T-helper 17 cell (primary cell): ENCODE measurements around the gene EPB41L5. TPM values are rescaled to one million over a fixed set of nuclear protein-coding genes. Genes with fewer than 3 reads are reported as not detected.
A peak's percentile ranks its signal among the peaks of the same experiment; 100 is the strongest.

Source experiments
- ATAC-seq: fragments of 150-1000 bp; cut with Tn5 transposase; 2 replicates; pipeline ENCODE4 v1.10.0; 2021; ENCODE audit warnings: mild to moderate bottlenecking, moderate library complexity
- DNase-seq, 3 donors: peaks; one replicate each; pipeline versions ENCODE4 v3.0.0 to v3.0.0-alpha.2; 2020 to 2021
- H3K9me3 ChIP-seq: one replicate; pipeline ENCODE4 v1.7.0; 2013; ENCODE audit warnings: low read length, mild to moderate bottlenecking; ENCODE audit not compliant: control insufficient read depth, poor library complexity, severe bottlenecking
- H3K27ac Mint-ChIP-seq: one replicate; pipeline ENCODE4 v1.8.0; 2022; ENCODE audit warnings: mild to moderate bottlenecking, moderate library complexity, mixed read lengths
- H3K27me3 Mint-ChIP-seq: one replicate; pipeline ENCODE4 v1.8.0; 2022; ENCODE audit warnings: mixed read lengths
- H3K36me3 Mint-ChIP-seq: one replicate; pipeline ENCODE4 v1.8.0; 2022; ENCODE audit warnings: low read depth, mixed read lengths
- H3K4me1 Mint-ChIP-seq: one replicate; pipeline ENCODE4 v1.8.0; 2022; ENCODE audit warnings: mild to moderate bottlenecking, mixed read lengths
- H3K4me3 Mint-ChIP-seq: one replicate; pipeline ENCODE4 v1.8.0; 2022; ENCODE audit warnings: mild to moderate bottlenecking, moderate library complexity, mixed read lengths
- total RNA-seq, 4 donors: library from RNA in 2 of 4; stranded (reverse) in 2 of 4; gene quantifications; one replicate each; pipeline ENCODE4 v1.2.3 and lab custom pipeline; 2022 to 2026

The EPB41L5 gene
- total RNA-seq, 2 donors from 2014 or later, result 2.7 to 2.8 TPM

GRCh38 chr2:120224735-120225548 lies 212.1 kb downstream of the EPB41L5 start:
- H3K9me3 ChIP-seq, result no peaks in the 10 kb centered on the region
- H3K4me1 Mint-ChIP-seq, result peaks cover 38% of the 10 kb centered on the region
- H3K27ac Mint-ChIP-seq, result peak overlapping the region; percentile 80
- DNase-seq (no peak), ATAC-seq (no peak)
- no peaks in the 10 kb centered on the region for H3K27me3 Mint-ChIP-seq
- no peaks in the 10 kb centered on the region for H3K36me3 Mint-ChIP-seq
- peak overlapping the region; percentile 87 for H3K4me3 Mint-ChIP-seq

DNA sequence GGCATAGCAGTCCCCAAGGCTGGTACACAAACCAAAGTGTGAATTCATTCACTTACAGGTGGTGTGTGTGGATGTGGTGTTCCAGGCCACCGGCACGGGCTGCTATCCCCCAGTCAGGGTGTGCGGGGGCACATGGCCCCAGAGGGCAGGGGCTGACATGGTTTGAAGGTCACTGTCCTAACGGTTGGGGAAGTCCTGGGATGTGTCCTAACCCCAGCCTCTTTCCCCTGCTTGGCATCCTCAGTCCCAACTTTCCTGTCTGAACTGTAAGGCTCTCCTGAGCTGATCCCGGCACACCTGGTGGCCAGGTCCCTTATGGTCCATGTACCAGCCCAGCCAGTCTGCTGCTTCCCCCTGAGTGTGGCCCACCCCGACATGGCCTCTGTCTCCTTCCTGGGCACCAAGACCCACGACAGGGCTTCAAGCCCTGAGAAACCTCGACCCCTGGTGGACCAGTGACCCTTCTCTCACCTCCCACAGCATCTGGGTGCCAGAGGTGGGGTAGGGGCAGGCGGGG lies 212.7 kb downstream of the EPB41L5 start:
- Mint-ChIP-seq H3K27ac (no peak overlapping the region), H3K4me1 (peaks cover 35% of the 10 kb centered on the region), H3K4me3 (no peak overlapping the region), H3K27me3 (no peaks in the 10 kb centered on the region), H3K36me3 (no peaks in the 10 kb centered on the region)
- ATAC-seq (no peak), DNase-seq (no peak)
- no peaks in the 10 kb centered on the region for H3K9me3 ChIP-seq

- ATAC-seq (no peak), DNase-seq (no peak)
- peaks cover 37% of the 10 kb centered on the region for H3K4me1 Mint-ChIP-seq
- no peaks in the 10 kb centered on the region for H3K27me3 Mint-ChIP-seq
- no peak overlapping the region for H3K4me3 Mint-ChIP-seq
- no peaks in the 10 kb centered on the region for H3K36me3 Mint-ChIP-seq
- H3K27ac Mint-ChIP-seq, result peak overlapping the region; percentile 32
- no peaks in the 10 kb centered on the region for H3K9me3 ChIP-seq
Observed at GRCh38 chr2:120226316-120226715, 213.4 kb downstream of the EPB41L5 start.

DNA sequence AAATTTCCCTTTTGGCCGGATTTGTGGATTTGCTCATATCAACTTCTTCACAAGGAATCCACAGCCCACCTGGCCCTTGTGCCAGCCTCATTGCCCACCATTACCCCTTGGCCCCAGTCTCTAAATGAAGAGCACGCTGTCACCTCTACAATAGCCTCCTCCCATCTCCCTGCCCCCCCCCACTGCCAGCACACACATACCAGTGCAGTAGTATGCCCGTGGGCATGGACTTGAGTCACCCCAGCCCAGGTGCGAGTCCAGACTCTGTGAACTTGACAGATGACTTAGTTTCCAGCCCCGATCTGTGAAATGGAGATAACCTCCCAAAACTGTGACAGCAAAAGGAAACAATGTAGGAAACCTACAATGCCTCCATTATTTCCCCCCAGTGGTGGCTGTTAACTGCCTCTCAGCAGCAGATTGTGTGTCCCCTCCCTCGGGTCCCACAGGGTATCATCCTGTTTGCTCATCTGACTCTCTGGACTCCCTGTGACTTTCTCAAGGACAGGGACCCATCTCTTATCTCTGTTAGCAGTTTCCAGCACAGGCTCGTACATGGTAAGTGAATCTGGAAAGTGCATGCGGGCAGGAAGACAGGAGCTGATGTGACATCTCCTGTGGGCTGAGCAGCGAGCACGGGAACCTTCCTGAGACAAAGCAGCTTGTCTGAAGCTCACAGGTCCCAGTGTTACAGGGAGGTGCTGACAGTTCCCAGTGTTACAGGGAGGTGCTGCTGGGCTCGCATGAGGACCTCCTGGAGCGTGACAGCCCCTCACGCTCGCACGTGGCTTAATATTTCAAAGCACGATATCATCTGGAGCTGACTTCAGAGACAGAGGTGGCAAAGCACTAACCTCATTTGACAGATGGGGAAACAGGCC lies 214.5 kb downstream of the EPB41L5 start:
- Mint-ChIP-seq H3K27me3 (no peaks in the 10 kb centered on the region), H3K36me3 (no peaks in the 10 kb centered on the region), H3K27ac (peak overlapping the region; percentile 32), H3K4me3 (no peak overlapping the region), H3K4me1 (peaks cover 36% of the 10 kb centered on the region)
- ATAC-seq (no peak), DNase-seq (no peak)
- H3K9me3 ChIP-seq, result no peaks in the 10 kb centered on the region

GRCh38 chr2:120228503-120228902 lies 215.6 kb downstream of the EPB41L5 start:
- H3K4me3 Mint-ChIP-seq, result no peak overlapping the region
- H3K4me1 Mint-ChIP-seq, result peaks cover 38% of the 10 kb centered on the region
- H3K27me3 Mint-ChIP-seq, result no peaks in the 10 kb centered on the region
- H3K36me3 Mint-ChIP-seq, result peaks cover 2% of the 10 kb centered on the region
- DNase-seq (no peak), ATAC-seq (no peak)
- H3K27ac Mint-ChIP-seq, result peak overlapping the region; percentile 81
- H3K9me3 ChIP-seq, result no peaks in the 10 kb centered on the region

Other genes with a start within 250 kb of the EPB41L5 start
- 10 to 100 TPM; 19.8 to 21.1 TPM for gene TMEM185B, start 210.3 kb downstream of the EPB41L5 start, total RNA-seq
- gene RALB, start 239.8 kb downstream of the EPB41L5 start, total RNA-seq, result 10 to 100 TPM; 17.5 to 20.2 TPM